Gastroesophageal sphincter (tissue), 4 donors: Measurements from ENCODE around the gene LRCOL1. TPM values are rescaled to one million over a fixed set of nuclear protein-coding genes. Genes with fewer than 3 reads are reported as not detected.

Experiments used
- ATAC-seq: fragments of 150-250 bp; one replicate; pipeline ENCODE4 v1.9.1; 2016; ENCODE audit warnings: mild to moderate bottlenecking, moderate library complexity
- H3K27ac ChIP-seq, 4 donors: fragments of 200-600 bp; sonication (generic) in 3 of 4; 1 replicate in 3 of 4; 2 replicates in 1 of 4; pipeline ENCODE4 v1.5.1; 2016 to 2019
- H3K27me3 ChIP-seq: fragments of 200-600 bp; sonication (generic); one replicate; pipeline ENCODE4 v1.5.1; 2019
- H3K36me3 ChIP-seq, 2 donors: fragments of 200-600 bp; sonication (generic); one replicate each; pipeline ENCODE4 v1.5.1; 2019; ENCODE audit warnings: control low read depth in 1 of 2
- H3K4me1 ChIP-seq, 3 donors: fragments of 200-600 bp; sonication (generic); 1 replicate in 2 of 3; 2 replicates in 1 of 3; pipeline ENCODE4 v1.5.1; 2016 to 2019; ENCODE audit warnings: control low read depth in 2 of 3
- H3K4me3 ChIP-seq, 2 donors: fragments of 200-600 bp; sonication (generic); one replicate each; pipeline ENCODE4 v1.5.1; 2019; ENCODE audit warnings: mild to moderate bottlenecking in 1 of 2, moderate library complexity in 1 of 2
- H3K9me3 ChIP-seq, 3 donors: fragments of 200-600 bp; sonication (generic); one replicate each; pipeline ENCODE4 v1.5.1; 2017 to 2019; ENCODE audit warnings: control low read depth in 2 of 3
- EP300 ChIP-seq: sonication (generic); formaldehyde crosslinking; IDR thresholded peaks from one replicate; pipeline ENCODE4 v1.6.1; 2017; ENCODE audit warnings: antibody characterized with exemption, mild to moderate bottlenecking
- POLR2A ChIP-seq, 2 donors: fragments of 450-650 bp; IDR thresholded peaks; one replicate each; pipeline ENCODE4 v1.6.1; 2017; ENCODE audit warnings: antibody characterized with exemption in 2 of 2, mild to moderate bottlenecking in 2 of 2, moderate library complexity in 1 of 2
- POLR2AphosphoS5 ChIP-seq: sonication (generic); formaldehyde crosslinking; IDR thresholded peaks from one replicate; pipeline ENCODE4 v1.6.1; 2017; ENCODE audit warnings: antibody characterized with exemption
- WGBS, 2 donors: methylation state at CpG; one replicate each; pipeline ENCODE4 v1.1.5; 2018; ENCODE audit warnings: low coverage in 1 of 2; 5-methylcytosine and 5-hydroxymethylcytosine counted together
- total RNA-seq, 4 donors: library from RNA; depleted of rRNA; stranded (reverse); fragments of >200 nt; gene quantifications; one replicate each; pipeline ENCODE4 v1.1.0, GENCODE V29; 2016
- TF ChIP-seq, protein P1 (sequence below), 4 experiments: fragments of 200-600 bp in 2 of 4; fragments of 450-650 bp in 2 of 4; sonication (generic) in 1 of 4; IDR thresholded peaks; one replicate each; pipeline ENCODE4 v1.5.1; 2017 to 2019; ENCODE audit warnings: antibody characterized with exemption in 4 of 4, mild to moderate bottlenecking in 2 of 4, moderate library complexity in 2 of 4

The LRCOL1 gene
- total RNA-seq, 4 donors from 2014 or later: not detected

DNA sequence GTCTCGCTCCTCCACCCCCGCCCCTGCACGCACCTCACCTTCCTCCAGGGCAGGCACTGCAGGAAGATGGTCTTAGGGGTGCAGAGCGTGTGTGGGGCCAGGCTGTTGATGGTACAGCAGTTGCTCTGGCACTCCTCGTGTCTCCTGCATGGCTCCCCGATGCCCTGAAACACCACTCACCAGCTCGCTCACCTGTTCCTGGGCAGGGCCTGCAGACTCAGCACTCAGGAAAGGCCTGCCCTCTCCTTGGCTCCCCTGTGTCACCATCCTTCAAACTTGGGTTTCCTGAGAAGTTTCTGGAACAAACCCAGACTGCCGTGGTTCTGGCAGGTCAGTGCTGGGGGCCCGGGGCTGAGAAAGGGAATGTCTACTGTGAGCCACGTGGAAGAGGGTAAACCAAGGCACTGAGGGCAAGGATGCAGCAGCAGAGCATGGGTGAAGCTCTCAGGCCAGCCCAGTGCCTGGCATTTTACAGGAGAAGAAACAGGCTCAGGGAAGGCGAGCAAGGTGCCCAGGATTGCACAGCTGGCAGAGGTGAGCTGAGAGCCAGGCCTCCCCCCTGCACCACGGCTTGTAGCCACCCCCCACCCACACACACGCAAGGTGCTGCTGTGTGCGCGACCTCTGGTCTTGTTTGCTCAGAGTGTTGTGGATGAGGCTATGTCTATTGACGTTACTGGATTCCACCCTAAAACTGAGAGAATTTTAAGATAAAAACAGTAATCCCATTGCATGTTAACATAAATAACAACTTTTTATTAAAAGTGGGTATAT lies 5.5 kb downstream of the LRCOL1 start:
- no peak for ATAC-seq
- H3K27me3 ChIP-seq: peaks cover 82% of the 10 kb centered on the region
- WGBS, 2 donors: 77 to 86% methylated on average over 1 to 5 of the region's 16 CpGs
- no peaks in the 10 kb centered on the region for H3K36me3 ChIP-seq
- peak overlapping the region in 1 of 4 donors; percentile 80 for H3K27ac ChIP-seq
- peaks cover 0 to 31% (median 9%) of the 10 kb centered on the region in 3 donors for H3K4me1 ChIP-seq
- no peaks in the 10 kb centered on the region for H3K9me3 ChIP-seq
- peak overlapping the region in 1 of 2 donors; percentile 47 for H3K4me3 ChIP-seq
- TF ChIP-seq, protein P1, sequence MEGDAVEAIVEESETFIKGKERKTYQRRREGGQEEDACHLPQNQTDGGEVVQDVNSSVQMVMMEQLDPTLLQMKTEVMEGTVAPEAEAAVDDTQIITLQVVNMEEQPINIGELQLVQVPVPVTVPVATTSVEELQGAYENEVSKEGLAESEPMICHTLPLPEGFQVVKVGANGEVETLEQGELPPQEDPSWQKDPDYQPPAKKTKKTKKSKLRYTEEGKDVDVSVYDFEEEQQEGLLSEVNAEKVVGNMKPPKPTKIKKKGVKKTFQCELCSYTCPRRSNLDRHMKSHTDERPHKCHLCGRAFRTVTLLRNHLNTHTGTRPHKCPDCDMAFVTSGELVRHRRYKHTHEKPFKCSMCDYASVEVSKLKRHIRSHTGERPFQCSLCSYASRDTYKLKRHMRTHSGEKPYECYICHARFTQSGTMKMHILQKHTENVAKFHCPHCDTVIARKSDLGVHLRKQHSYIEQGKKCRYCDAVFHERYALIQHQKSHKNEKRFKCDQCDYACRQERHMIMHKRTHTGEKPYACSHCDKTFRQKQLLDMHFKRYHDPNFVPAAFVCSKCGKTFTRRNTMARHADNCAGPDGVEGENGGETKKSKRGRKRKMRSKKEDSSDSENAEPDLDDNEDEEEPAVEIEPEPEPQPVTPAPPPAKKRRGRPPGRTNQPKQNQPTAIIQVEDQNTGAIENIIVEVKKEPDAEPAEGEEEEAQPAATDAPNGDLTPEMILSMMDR (IDR thresholded peaks at IDR 0.05): no peak
- TF ChIP-seq POLR2AphosphoS5 (no peak), POLR2A (IDR thresholded peaks at IDR 0.05) (no peak), EP300 (no peak)

DNA sequence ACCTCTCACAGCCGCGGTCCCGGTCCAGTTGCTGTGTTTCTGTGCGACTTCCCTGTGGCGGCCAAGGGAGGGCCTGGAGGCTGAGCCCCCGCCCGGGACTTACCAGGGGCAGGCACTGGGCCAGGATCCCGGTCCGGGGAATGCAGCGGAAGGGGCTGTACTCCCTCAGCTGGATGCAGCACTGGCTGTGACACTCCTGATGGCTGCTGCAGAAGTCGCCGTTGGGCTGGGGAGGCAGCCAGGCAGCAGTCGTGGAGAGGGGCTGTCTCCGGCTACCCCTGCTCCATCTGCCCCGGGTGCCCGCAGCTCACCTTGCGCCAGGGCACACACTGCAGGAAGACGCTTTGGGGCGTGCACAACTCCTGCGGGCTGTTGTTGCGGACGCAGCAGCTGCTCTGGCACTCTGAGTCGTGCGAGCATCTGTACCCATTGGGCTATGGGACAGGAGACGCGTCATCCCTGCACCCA lies 6.2 kb downstream of the LRCOL1 start:
- H3K27ac ChIP-seq: peak overlapping the region in 3 of 4 donors; percentile 72 to 80 (median 79)
- H3K4me3 ChIP-seq: peak overlapping the region in 1 of 2 donors; percentile 47
- peaks cover 0 to 33% (median 9%) of the 10 kb centered on the region in 3 donors for H3K4me1 ChIP-seq
- H3K36me3 ChIP-seq: no peaks in the 10 kb centered on the region
- H3K9me3 ChIP-seq: no peaks in the 10 kb centered on the region
- peaks cover 75% of the 10 kb centered on the region for H3K27me3 ChIP-seq
- TF ChIP-seq POLR2A (IDR thresholded peaks at IDR 0.05) (no peak), POLR2AphosphoS5 (no peak), EP300 (no peak)
- TF ChIP-seq, protein P1 (IDR thresholded peaks at IDR 0.05): no peak
- ATAC-seq: peak; percentile 23
- no CpG with 5 or more reads among the region's 26 CpGs for WGBS, 2 donors

DNA sequence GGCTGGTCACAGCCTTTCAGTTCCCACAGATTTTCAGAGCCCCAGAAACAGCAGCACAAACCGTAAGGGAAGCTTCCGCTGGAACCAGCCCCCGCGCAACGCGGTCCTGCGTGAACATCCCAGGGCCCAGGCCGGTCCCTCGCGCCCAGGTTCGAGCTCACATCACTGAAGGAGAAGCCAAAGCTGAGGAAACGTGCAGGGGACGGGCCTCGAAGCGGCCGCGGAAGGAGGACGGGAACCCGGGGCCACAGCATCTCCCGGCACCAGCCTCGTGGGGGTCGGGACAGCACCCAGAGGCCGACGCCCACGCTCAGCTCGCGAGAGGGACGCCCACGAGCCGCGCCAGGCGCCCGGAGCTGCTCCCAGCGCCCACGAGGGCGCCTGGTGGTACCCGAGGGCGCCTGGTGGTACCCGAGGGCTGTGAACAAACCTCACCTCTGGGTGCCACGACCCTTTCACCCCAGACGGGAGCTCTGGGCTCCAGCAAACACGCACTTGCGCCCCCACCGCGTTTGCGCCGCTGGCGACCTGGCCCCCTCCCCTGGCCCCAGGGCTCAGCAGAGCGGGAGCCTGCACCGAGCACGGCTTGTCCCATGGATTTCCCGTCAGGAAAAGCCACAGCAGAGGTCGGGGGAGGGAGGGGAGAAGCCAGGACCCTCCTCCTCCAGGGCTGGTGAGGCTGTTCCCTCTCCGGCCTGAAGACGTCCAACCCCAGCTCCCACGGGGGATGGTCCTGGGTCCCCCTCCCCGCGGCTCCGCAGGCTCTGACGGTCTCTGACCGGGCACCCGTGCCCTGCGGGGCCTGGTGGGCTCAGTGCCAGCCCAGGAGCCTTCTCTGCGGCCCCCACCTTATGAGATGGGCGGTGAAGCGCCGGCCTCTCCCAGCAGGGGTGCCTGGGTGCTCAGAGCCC lies 6.9 kb downstream of the LRCOL1 start:
- Histone ChIP-seq H3K27ac (peak overlapping the region in 3 of 4 donors; percentile 72 to 80 (median 79)), H3K4me1 (peaks cover 0 to 38% (median 9%) of the 10 kb centered on the region in 3 donors), H3K4me3 (peak overlapping the region; percentile 0 to 47), H3K27me3 (peaks cover 70% of the 10 kb centered on the region), H3K36me3 (no peaks in the 10 kb centered on the region), H3K9me3 (no peaks in the 10 kb centered on the region)
- ATAC-seq: peak; percentile 8
- TF ChIP-seq POLR2A (IDR thresholded peaks at IDR 0.05): no peak
- no peak for TF ChIP-seq EP300
- TF ChIP-seq POLR2AphosphoS5: no peak
- TF ChIP-seq, protein P1 (IDR thresholded peaks at IDR 0.05): no peak
- no CpG with 5 or more reads among the region's 67 CpGs for WGBS, 2 donors

DNA sequence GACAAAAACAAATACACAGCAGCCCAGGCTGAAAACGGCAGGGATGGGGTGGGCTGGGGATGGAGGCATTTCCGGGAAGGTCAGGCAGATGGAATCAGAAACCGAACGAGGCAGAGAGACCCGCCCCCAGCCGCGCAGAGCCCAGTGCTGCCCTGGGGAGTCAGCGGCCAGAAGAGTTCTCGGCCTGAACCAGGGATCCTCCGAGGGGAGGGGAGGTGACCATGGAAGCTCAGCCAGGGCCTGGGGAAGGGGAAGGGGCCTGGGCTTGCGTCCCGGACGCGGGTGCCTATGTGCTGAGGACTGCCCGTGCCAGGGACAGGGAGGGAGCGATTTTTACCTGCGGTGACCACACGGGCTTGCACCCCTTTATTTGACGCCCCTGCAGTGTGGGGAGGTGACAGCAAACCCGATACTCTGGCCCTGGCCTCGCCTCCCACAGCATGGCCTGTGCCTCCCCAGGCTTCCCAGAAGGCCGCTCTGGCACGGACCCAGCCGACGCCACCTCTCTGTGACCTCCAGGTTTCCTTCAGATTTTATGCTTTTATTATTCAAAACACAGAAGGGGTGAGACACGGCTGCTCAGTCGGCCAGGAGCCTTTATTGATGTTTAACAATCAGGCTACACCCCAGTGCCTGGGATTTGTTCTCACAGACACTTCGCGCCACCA lies 7.7 kb downstream of the LRCOL1 start:
- no peak for ATAC-seq
- WGBS, 2 donors: 34 to 47% methylated on average over 8 to 18 of the region's 29 CpGs
- Histone ChIP-seq H3K4me3 (peak overlapping the region in 1 of 2 donors; percentile 47), H3K27ac (peak overlapping the region in 3 of 4 donors; percentile 72 to 80 (median 79)), H3K9me3 (no peaks in the 10 kb centered on the region), H3K4me1 (peaks cover 0 to 39% (median 9%) of the 10 kb centered on the region in 3 donors), H3K27me3 (peaks cover 63% of the 10 kb centered on the region), H3K36me3 (no peaks in the 10 kb centered on the region)
- TF ChIP-seq POLR2A (IDR thresholded peaks at IDR 0.05) (no peak), EP300 (no peak), POLR2AphosphoS5 (no peak)
- TF ChIP-seq, protein P1 (IDR thresholded peaks at IDR 0.05): no peak
